Forelimb muscle (tissue), 1 donor: ENCODE measurements around the gene SUGP2. TPM values are rescaled to one million over a fixed set of nuclear protein-coding genes. Genes with fewer than 3 reads are reported as not detected.

Experiments used
- DNase-seq: peaks from one replicate; pipeline ENCODE4 v3.0.0-alpha.2; 2013; ENCODE audit warnings: low read depth
- polyA plus RNA-seq: library from polyadenylated mRNA; unstranded; fragments of 120-200 nt; gene quantifications from one replicate; pipeline ENCODE4 v1.2.1, GENCODE V29; 2013; ENCODE audit not compliant: insufficient read length

The SUGP2 gene
- polyA plus RNA-seq, 1 donor, result 68.5 TPM

GRCh38 chr19:18991468-18991867 lies 41.8 kb downstream of the SUGP2 start:
- DNase-seq, result no peak

DNA sequence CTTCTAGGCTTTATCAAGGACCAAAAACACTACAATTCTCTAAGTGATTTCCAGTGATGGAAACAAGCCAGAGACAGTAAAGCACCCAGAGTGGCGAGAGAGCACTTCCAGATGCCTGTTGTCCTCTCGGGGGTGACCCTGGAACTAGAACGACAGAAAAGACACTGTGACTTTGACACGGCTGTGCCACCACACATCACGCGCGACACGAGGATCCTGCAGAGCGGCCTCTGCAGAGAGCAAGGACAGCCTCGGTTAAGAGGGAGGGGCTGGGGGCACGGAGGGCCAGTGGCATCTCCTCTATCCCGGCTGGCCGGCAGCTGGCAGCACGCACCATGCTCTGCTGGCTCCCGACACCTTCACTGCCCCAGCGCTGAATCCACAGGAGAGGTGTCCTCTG lies 42.3 kb downstream of the SUGP2 start:
- DNase-seq, result no peak

DNA sequence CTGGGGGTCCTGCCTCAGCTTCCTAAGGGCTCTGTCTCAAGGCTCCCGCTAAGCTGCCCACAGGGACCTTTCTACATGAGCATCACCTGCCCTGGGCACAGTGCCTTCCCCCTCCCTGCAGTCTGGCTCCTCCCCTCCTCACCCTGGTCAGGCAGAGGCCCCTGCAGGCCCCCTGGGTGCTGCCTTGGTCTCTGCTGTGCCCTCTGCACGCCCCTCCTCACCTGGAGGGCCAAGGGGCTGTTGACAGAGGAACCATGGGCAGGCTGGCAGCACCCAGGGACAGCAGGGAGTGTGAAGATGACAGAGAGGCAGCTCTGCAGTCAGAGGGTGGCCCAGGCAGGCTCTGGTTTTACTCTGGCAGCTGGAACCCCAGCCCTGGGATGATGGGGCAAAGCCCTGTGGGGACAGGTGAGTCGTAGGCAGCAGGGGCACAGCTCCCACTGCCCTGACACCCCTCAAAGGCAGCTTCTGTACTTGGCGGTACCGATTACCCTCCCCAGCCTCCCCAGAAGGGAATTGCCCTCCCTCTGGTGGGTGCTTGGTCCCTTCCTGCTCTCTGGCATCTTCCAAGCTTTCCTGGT lies 43.1 kb downstream of the SUGP2 start:
- no peak for DNase-seq

GRCh38 chr19:18989316-18989715 lies 44.0 kb downstream of the SUGP2 start:
- no peak for DNase-seq

DNA sequence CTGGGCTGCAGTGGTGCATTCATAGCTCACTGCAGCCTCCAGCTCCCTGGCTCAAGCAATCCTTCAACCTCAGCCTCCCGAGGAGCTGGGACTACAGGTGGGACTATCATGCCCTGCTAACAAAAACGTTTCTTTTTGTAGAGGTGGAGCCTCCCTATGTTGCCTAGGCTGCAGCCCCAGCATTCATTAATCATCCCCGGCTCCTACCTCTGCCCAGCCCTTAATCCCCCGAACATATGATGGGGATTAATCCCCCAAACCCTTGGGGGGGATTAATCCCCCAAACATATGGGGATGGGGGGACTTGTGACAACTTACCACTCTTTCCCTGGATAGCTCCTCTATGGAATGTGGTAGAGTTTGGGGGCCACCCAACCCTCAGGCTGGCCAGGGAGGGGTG lies 45.9 kb downstream of the SUGP2 start:
- DNase-seq, result no peak

- DNase-seq, result no peak
These were observed 48.1 kb downstream of the SUGP2 start for GRCh38 chr19:18985257-18985656.

- DNase-seq, result no peak
These were observed 49.1 kb downstream of the SUGP2 start for GRCh38 chr19:18984251-18984650.

GRCh38 chr19:18982669-18983068 lies 50.6 kb downstream of the SUGP2 start:
- DNase-seq, result no peak

- DNase-seq, result no peak
These were observed 52.8 kb downstream of the SUGP2 start for GRCh38 chr19:18980432-18981020.

- DNase-seq, result no peak
These were observed 54.7 kb downstream of the SUGP2 start for GRCh38 chr19:18978616-18979015.

DNA sequence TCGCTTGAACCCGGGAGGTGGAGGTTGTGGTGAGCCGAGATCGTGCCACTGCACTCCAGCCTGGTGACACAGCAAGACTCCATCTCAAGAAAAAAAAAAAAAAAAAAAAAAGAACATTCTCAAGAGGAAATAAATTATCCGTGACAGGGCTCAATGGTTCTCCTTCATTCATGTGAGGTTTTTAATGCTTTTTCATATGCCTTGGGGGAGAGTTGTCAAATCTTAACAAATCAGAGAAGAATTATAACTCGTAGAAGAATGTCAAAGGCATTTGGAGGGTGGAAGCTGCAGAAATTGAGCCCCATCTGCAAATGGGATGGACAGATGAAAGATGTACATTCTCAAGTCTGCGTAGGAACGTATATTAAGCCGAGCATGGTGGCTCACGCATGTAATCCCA lies 57.4 kb downstream of the SUGP2 start:
- no peak for DNase-seq

- no peak for DNase-seq
These were observed 58.3 kb downstream of the SUGP2 start for GRCh38 chr19:18975011-18975410.

DNA sequence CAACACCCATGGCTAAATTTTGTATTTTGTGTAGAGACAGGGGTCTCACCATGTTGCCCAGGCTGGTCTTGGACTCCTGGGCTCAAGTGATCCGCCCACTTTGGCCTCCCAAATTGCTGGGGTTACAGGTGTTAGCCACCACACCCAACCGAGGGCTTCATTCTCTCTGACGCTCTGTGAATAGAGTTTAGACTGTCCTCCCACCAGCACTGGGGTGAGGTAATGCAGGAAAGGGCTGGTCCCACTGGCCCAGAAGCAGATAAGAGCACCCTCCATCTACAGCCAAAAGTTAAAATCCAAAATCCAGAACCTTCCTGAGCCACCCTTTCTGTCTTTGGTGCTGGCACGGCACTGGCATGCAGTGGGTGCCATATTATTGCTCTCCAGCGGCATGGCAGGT lies 60.5 kb downstream of the SUGP2 start:
- no peak for DNase-seq

DNA sequence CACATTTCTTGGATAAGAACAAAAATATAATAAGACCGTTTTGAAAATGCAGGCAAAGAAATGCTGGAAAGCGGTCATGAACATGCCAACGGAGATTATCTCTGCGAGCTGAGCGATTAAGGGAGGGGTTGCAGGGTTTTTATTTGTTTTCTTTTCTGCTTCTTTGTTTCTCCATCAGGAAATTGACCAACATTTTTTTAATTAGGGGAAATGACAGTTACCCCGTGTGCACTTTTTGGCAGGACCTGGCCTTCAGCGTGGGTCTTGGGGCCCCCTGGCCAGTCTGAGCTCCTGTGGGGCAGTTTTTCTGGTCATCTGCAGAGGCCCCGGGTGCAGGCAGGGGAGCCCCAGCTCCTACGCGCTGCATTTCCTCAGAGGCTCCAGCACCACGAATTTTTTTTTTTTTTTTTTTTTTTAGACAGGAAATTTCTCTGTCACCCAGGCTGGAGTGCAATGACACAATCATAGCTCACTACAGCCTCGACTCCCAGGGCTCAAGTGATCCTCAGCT lies 61.0 kb downstream of the SUGP2 start:
- no peak for DNase-seq

DNA sequence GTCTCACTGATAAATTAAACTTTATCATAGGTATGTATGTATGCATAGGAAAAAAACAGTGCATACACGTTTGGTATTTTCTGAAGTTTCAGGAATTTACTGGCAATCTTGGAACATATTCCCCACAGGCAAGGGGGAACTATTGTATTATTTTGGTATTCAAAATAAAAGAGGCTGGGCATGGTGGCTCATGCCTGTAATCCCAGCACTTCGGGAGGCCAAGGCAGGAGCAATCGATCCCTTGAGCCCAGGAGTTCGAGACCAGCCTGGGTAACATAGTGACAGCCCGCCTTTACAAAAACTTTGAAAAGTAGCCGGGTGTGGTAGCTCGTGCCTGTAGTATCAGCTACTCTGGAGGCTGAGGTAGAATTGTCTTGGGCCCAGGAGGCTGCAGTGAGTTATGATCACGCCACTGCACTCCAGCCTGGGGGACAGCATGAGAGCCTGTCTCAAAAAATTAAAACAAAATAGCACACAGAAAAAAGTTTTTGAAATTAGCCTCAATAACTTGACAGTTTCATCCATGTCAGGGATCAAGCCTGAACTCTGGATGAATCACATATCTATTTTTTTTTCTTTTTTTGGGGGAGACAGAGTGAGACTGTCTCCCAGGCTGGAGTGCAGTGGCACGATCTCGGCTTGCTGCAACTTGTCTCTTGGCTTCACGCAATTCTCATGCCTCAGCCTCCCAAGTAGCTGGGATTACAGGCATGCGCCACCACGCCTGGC lies 63.2 kb downstream of the SUGP2 start:
- DNase-seq, result no peak

DNA sequence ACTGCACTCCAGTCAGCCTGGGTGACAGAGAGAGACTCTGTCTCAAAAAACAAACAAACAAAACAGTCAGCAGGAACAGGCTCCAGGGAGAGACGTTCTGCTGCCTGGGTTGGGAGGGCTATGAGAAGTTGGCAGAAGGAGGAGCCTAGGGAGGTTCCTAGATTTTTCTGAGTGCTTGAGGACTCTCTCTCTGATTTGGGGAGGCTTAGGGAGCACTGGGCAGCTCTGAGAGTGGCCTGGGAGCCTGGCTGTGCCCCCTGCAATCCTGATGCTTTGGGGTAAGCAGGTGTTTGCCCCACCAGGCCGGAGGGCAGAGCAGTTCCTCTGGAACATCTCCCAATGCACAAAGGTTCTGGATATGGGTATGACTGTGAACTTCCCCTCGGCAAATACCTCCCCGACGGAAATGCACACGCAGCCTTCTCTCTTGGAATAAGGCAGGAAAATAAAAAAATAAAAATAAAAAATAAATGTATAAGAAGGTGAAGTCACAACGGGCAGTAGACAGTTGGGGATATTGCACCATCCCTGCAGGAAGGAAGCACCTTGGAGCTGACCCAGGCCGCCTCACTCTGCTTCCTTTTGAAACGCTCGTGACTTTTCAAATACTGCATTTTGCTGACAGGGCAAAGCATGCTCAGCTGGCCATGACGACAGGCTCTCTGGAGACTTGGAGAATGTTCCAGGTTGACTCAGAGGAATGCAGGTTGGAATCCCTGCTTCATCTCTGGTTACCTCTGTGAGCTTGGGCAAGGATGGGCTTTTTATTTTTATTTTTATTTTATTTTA lies 65.8 kb downstream of the SUGP2 start:
- peak; percentile 52 for DNase-seq

DNA sequence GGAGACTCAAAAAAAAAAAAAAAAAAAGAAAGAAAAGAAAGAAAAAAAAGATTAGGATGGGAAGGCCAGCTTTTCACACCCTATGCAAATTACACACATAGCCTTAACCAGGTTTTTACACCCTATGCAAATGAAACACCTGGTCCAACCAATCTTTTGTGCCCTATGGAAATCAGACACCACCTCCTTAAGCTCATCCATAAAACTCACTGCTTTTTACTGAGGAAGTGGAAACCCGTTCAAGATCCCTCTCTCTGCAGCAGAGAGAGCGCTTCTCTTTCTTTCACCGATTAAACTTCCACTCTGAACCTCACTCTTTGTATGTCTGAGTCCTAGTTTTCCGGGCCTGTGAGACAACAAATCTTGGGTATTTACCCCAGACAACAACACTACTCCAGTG lies 67.0 kb downstream of the SUGP2 start:
- DNase-seq, result no peak

GRCh38 chr19:18964121-18964520 lies 69.2 kb downstream of the SUGP2 start:
- DNase-seq, result no peak

DNA sequence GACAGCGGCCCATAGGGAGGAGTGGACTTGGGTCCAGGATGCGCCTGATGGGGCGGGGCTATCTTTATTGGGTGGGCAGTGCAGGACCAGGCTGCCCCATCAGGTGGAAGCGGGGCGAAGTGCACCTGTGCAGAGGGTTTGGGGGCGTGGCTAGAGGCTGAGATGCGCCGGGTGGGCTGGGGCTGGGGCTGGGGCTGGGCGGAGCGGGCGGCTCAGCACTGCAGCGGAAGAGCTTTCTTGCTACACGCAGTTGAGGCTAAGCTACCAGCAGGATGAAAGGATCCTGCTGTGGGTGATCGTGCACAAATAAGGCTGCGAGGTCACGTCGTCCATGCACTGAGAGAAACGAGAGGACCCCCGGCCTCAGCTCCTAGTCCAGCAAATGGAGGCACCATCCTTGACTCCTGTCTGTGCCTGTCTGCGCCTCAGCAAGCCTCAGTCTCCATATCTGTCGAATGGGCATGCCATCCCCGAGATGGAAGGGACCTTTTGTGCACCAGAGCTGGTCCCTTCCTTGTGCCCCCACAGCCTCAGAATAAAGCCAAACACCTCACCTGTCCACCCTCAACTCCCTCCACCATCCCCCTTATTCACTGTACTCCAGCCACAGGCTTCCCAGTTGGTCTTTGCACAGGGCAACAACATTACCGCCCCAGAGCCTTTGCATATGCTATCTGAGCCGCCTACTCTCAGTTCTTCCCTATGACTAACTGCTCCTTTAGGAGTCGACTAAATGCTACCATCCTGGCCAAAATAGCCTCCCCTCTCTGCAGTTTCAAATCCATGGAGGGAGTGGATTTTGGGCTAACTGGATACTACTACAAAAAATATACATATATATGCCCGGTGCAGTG lies 71.3 kb downstream of the SUGP2 start:
- no peak for DNase-seq

- no peak for DNase-seq
These were observed 72.9 kb downstream of the SUGP2 start for GRCh38 chr19:18960370-18960769.

DNA sequence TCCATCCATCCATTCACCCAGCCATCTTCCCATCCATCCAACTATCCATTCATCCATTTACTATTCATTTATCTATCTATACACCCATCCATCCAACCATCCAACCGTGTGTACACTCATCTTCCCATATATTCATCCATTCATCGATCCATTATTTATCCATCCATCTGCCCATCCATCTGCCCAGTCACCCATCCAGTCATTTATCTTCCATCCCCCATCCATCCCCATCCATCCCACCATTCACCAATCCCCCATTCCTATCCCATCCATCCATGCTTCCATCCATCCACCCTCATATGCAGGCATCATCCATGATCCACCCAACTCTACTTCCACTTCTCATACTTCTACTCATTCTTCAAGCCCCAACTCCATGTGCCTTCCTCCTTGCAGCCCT lies 78.3 kb downstream of the SUGP2 start:
- no peak for DNase-seq
